ENCODE results near the gene DROSHA.

DNA sequence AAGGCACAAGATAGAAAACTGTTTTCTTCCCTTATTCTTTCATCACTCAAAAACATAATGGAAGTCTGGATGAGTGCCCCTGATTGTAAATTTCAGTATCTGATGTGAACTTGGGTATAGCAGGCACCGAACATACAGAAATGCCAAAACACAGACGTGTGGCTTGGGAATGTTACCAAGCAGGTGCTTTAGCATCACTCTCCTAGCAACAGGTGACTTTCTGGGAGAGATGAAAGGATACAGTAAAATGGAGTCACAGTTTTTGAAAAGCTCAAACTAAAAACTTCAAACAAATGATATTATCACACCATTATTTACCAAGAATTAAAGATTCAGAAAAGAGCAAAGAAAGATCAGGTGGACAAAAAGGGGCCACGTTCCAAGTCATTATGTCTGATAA is 130.2 kb downstream of the DROSHA start:
- TF ChIP-seq POLR2AphosphoS5 (IDR thresholded peaks at IDR 0.05; ENCODE audit: low read depth, low read length): no peak
- TF ChIP-seq REST (IDR thresholded peaks at IDR 0.05; ENCODE audit: insufficient read depth in 1 of 2, low read depth in 2 of 2, low read length in 2 of 2): no peak
- no peak for TF ChIP-seq FOXP2 (optimal IDR thresholded peaks at IDR 0.05; ENCODE audit: borderline replicate concordance, extremely low read depth, extremely low read length, insufficient read depth)
